ENCODE data around the gene RLBP1.

DNA sequence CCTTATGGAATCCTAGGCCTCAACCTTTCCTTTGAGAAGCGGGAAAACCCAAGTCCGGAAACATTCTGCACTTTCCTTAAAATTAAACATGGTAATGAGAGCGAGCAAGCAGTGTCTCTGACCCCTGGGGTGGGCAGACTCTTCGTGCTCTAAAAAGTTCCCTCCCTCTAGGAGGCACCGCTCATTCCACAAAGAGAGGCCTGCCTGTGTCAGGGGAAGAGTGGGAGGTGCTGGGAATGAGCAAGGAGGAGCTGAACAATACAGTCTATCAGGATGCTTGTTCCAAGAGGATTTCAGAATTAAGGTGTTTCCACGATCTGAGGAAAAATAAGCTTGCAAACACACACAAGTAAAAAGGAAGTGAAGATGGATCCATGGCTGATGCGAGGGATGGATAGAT, 6.0 kb upstream of the RLBP1 start:
- no peak for TF ChIP-seq GATA2 (IDR thresholded peaks at IDR 0.05; ENCODE audit: low read depth, low read length)
- TF ChIP-seq GATA3 (IDR thresholded peaks at IDR 0.05; ENCODE audit: low read depth, low read length): no peak
